T-cell (primary cell): Measurements from ENCODE around the gene GP2. TPM values are rescaled to one million over a fixed set of nuclear protein-coding genes. Genes with fewer than 3 reads are reported as not detected.

ENCODE experiments used
- ATAC-seq, 4 experiments: fragments of 200-7000 bp in 3 of 4; fragments of 150-1000 bp in 1 of 4; cut with Tn5 transposase; replicated peaks in 1 of 4; 1 replicate in 3 of 4; 2 replicates in 1 of 4; pipeline ENCODE4 v1.10.0; 2021; ENCODE audit warnings: moderate library complexity in 3 of 4, mild to moderate bottlenecking in 2 of 4, moderate number of reproducible peaks in 1 of 4
- CTCF ChIA-PET, 2 donors: fragments of 300-600 bp; sonication (Branson Sonifier 250); formaldehyde crosslinking; loops; one replicate each; lab custom pipeline; 2022; ENCODE audit warnings: antibody characterized with exemption in 2 of 2; lab: Charles Lee
- POLR2A ChIA-PET, 2 donors: fragments of 300-600 bp; sonication (Branson Sonifier 250); formaldehyde crosslinking; loops; one replicate each; lab custom pipeline; 2022; ENCODE audit warnings: antibody characterized with exemption in 2 of 2; lab: Charles Lee
- DNase-seq, 35 experiments: peaks; one replicate each; pipeline versions ENCODE4 v3.0.0 to v3.0.0-alpha.2; 2013 to 2023
- H3K27ac ChIP-seq: one replicate; pipeline ENCODE4 v1.5.1; 2013; ENCODE audit warnings: low read length
- H3K27me3 ChIP-seq, 2 experiments: replicated peaks in 1 of 2; 1 replicate in 1 of 2; 2 replicates in 1 of 2; pipeline versions ENCODE4 v1.6.1 to v1.7.0; 2013; ENCODE audit warnings: low read length in 1 of 2, mixed read lengths in 1 of 2; ENCODE audit not compliant: control insufficient read depth in 2 of 2, insufficient read depth in 2 of 2; ENCODE audit errors: extremely low read depth in 1 of 2
- H3K36me3 ChIP-seq, 2 donors: 1 replicate in 1 of 2; 2 replicates in 1 of 2; pipeline versions ENCODE4 v1.6.1 to v1.7.0; 2013; ENCODE audit warnings: low read length in 1 of 2; ENCODE audit not compliant: control insufficient read depth in 2 of 2, insufficient read depth in 1 of 2; ENCODE audit errors: extremely low read depth in 1 of 2
- H3K4me1 ChIP-seq, 2 experiments: 1 replicate in 1 of 2; 2 replicates in 1 of 2; pipeline versions ENCODE4 v1.6.1 to v1.7.0; 2013; ENCODE audit warnings: low read length in 2 of 2, mixed read lengths in 1 of 2; ENCODE audit not compliant: insufficient read depth in 2 of 2, control insufficient read depth in 1 of 2; ENCODE audit errors: extremely low read depth in 1 of 2
- H3K4me3 ChIP-seq, 2 donors: 1 replicate in 1 of 2; 2 replicates in 1 of 2; pipeline versions ENCODE4 v1.5.1 to v1.7.0; 2013; ENCODE audit warnings: mild to moderate bottlenecking in 2 of 2, low read length in 1 of 2, moderate library complexity in 1 of 2; ENCODE audit not compliant: control insufficient read depth in 1 of 2; ENCODE audit errors: extremely low read depth in 1 of 2
- H3K9me3 ChIP-seq: 2 replicates; pipeline ENCODE4 v1.7.0; 2013
- H3K27ac Mint-ChIP-seq, 2 donors: one replicate each; pipeline ENCODE4 v1.8.0; 2020 to 2021; ENCODE audit warnings: mild to moderate bottlenecking in 2 of 2, mixed read lengths in 2 of 2
- H3K27me3 Mint-ChIP-seq, 2 donors: one replicate each; pipeline ENCODE4 v1.8.0; 2021 to 2022; ENCODE audit warnings: mixed read lengths in 2 of 2
- H3K36me3 Mint-ChIP-seq: one replicate; pipeline ENCODE4 v1.8.0; 2021; ENCODE audit warnings: mixed read lengths
- H3K4me1 Mint-ChIP-seq, 3 donors: one replicate each; pipeline ENCODE4 v1.8.0; 2020 to 2022; ENCODE audit warnings: mixed read lengths in 3 of 3, mild to moderate bottlenecking in 1 of 3
- H3K4me3 Mint-ChIP-seq, 3 donors: one replicate each; pipeline ENCODE4 v1.8.0; 2020 to 2022; ENCODE audit warnings: mild to moderate bottlenecking in 3 of 3, mixed read lengths in 3 of 3, moderate library complexity in 3 of 3
- H3K9me3 Mint-ChIP-seq, 3 donors: one replicate each; pipeline ENCODE4 v1.8.0; 2020 to 2022; ENCODE audit warnings: mixed read lengths in 3 of 3
- WGBS: methylation state at CpG from one replicate; pipeline ENCODE4 v1.1.5; 2013; ENCODE audit warnings: missing lambda C conversion rate; ENCODE audit not compliant: insufficient coverage; 5-methylcytosine and 5-hydroxymethylcytosine counted together
- total RNA-seq, 35 experiments: library from RNA in 6 of 35; stranded (reverse) in 6 of 35; fragments of 120-200 nt in 1 of 35; gene quantifications; one replicate each; pipeline versions ENCODE4 v1.2.1 to v1.2.4 and lab custom pipeline; 2013 to 2026

The GP2 gene
- total RNA-seq, 5 donors from 2014 or later (not counting 1 experiment from before 2014, with no cell fraction given) = 12.0 to 13.3 (median 12.1) TPM; not detected in 2

GRCh38 chr16:20265019-20265418, 62.3 kb downstream of the GP2 start:
- Histone ChIP-seq H3K27ac (no peak overlapping the region), H3K27me3 (peaks cover 0 to 6% of the 10 kb centered on the region in 2 experiments), H3K4me1 (no peaks in the 10 kb centered on the region), H3K36me3 (no peaks in the 10 kb centered on the region), H3K4me3 (no peak overlapping the region), H3K9me3 (no peaks in the 10 kb centered on the region)
- ChIA-PET CTCF (no interaction called here), POLR2A (no interaction called here)
- Mint-ChIP-seq H3K4me3 (no peak overlapping the region), H3K27ac (no peak overlapping the region), H3K4me1 (no peaks in the 10 kb centered on the region), H3K27me3 (peaks cover 1 to 5% of the 10 kb centered on the region in 2 donors), H3K9me3 (peaks cover 0 to 5% (median 0%) of the 10 kb centered on the region in 3 donors), H3K36me3 (no peaks in the 10 kb centered on the region)
- WGBS = no CpG with 5 or more reads among the region's 4 CpGs
- ATAC-seq = no peak
- DNase-seq = no peak

- H3K4me3 Mint-ChIP-seq = no peak overlapping the region
- ChIA-PET POLR2A (no interaction called here), CTCF (no interaction called here)
- DNase-seq (no peak), ATAC-seq (no peak)
- Histone ChIP-seq H3K4me3 (no peak overlapping the region), H3K36me3 (no peaks in the 10 kb centered on the region), H3K9me3 (no peaks in the 10 kb centered on the region), H3K4me1 (no peaks in the 10 kb centered on the region), H3K27me3 (peaks cover 0 to 6% of the 10 kb centered on the region in 2 experiments), H3K27ac (no peak overlapping the region)
- peaks cover 1 to 9% of the 10 kb centered on the region in 2 donors for H3K27me3 Mint-ChIP-seq
- 73% methylated on average over 9 of the region's 12 CpGs for WGBS
- H3K36me3 Mint-ChIP-seq = no peaks in the 10 kb centered on the region
- H3K4me1 Mint-ChIP-seq = no peaks in the 10 kb centered on the region
- H3K9me3 Mint-ChIP-seq = peaks cover 2 to 6% (median 5%) of the 10 kb centered on the region in 3 donors
- H3K27ac Mint-ChIP-seq = no peak overlapping the region
Measured at GRCh38 chr16:20263138-20263855, 64.0 kb downstream of the GP2 start.

GRCh38 chr16:20262248-20262647, 65.1 kb downstream of the GP2 start:
- no peak overlapping the region for H3K27ac ChIP-seq
- no peak overlapping the region for H3K4me3 ChIP-seq
- H3K9me3 ChIP-seq = no peaks in the 10 kb centered on the region
- Mint-ChIP-seq H3K4me1 (no peaks in the 10 kb centered on the region), H3K27ac (no peak overlapping the region), H3K36me3 (no peaks in the 10 kb centered on the region), H3K27me3 (peaks cover 1 to 9% of the 10 kb centered on the region in 2 donors), H3K9me3 (peaks cover 2 to 6% (median 5%) of the 10 kb centered on the region in 3 donors), H3K4me3 (no peak overlapping the region)
- 100% methylated on average over 3 of the region's 9 CpGs for WGBS
- ATAC-seq (no peak), DNase-seq (no peak)
- ChIA-PET POLR2A (no interaction called here), CTCF (no interaction called here)
- H3K36me3 ChIP-seq = no peaks in the 10 kb centered on the region
- H3K4me1 ChIP-seq = no peaks in the 10 kb centered on the region
- peaks cover 0 to 6% of the 10 kb centered on the region in 2 experiments for H3K27me3 ChIP-seq

- ATAC-seq (no peak), DNase-seq (no peak)
- Histone ChIP-seq H3K4me1 (no peaks in the 10 kb centered on the region), H3K36me3 (no peaks in the 10 kb centered on the region), H3K27ac (no peak overlapping the region), H3K27me3 (peaks cover 0 to 6% of the 10 kb centered on the region in 2 experiments), H3K9me3 (no peaks in the 10 kb centered on the region), H3K4me3 (no peak overlapping the region)
- WGBS = 85% methylated on average over 7 of the region's 11 CpGs
- Mint-ChIP-seq H3K36me3 (no peaks in the 10 kb centered on the region), H3K4me1 (no peaks in the 10 kb centered on the region), H3K27ac (no peak overlapping the region), H3K4me3 (no peak overlapping the region), H3K27me3 (peaks cover 1 to 13% of the 10 kb centered on the region in 2 donors), H3K9me3 (peaks cover 2 to 6% (median 5%) of the 10 kb centered on the region in 3 donors)
- CTCF ChIA-PET = no interaction called here
- POLR2A ChIA-PET = no interaction called here
Measured at GRCh38 chr16:20260215-20261009, 66.9 kb downstream of the GP2 start.

Other genes with a start within 250 kb of the GP2 start
- not detected for gene UMOD, start 25.2 kb upstream of the GP2 start, total RNA-seq
- gene PDILT, start 77.2 kb upstream of the GP2 start, total RNA-seq = not detected
- gene ACSM5, start 82.0 kb upstream of the GP2 start, total RNA-seq = under 1 TPM in 2 of 5 donors, not detected in 3; 0.26 to 0.28 TPM
- gene ACSM2A, start 124.0 kb upstream of the GP2 start, total RNA-seq = under 1 TPM in 2 of 5 donors, not detected in 3; 0.35 to 0.47 TPM
- gene ACSM2B, start 248.9 kb upstream of the GP2 start, total RNA-seq = under 1 TPM in 2 of 5 donors, not detected in 3; 0.18 to 0.86 TPM